ENCODE measurements around the gene PEAK3.

PEAK3 gene

GRCh38 chr19:2282062-2282861, at the start of gene PEAK3:
Gene PEAK3, minus strand, starts transcription at chr19:2282175. Its CDS starts 1,244 bp downstream, at chr19:2280931.
- peak; percentile 80 for DNase-seq

DNA sequence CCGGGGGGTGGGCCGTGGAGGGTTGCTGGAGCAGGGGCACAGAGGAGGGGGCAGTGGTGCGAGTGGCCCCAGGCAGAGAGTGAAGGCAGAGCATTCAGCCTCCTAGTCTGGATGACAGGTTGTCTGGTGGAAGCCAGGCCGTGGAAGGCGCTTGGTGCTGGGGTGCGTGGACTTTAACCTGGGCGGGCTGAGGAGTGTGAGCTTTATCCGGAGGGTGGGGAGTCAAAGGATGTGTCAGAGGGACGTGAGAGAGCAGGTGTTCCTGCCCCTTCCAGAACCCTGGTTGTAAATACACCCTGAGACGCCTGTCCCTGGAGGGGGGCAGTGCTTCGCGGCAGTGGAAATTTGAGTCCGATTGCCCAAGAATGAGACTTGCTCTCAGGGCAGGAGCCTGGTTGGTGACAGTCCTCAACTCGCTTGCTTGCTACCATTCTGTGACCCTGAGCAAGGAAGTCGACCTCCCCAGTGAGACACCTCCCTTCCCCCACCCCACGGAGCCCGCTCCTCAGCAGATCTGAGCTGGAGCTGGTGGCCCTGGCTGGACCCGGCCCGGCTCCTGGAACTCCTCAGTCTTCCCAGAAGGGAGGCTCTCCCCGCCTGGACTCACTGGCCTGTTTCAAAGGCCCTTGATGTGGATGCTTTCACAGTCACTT, 48.8 kb upstream of the PEAK3 start:
- DNase-seq = no peak

- no peak for DNase-seq
Measured at GRCh38 chr19:2330255-2330631, 48.3 kb upstream of the PEAK3 start.

DNA sequence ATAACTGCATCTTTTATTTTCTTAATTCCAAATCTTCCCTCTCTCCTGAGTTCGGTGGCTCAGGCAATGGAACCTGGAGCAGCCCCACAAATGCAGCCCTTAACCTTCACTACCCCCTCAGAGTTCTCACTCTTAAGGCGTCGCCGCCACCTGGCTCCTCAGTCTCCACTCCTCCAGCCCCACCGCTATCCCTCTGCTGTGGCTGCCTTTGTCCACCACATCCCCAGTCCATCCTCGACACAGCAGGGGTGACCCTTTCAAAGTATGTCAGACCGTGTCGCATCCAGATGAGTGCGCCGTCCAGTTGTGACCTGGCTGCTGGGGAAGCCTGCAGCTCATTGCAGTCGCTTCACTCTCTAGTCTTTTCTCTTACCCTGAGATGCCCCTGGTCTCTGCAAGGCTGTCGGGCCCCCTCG, 47.5 kb upstream of the PEAK3 start:
- no peak for DNase-seq

DNA sequence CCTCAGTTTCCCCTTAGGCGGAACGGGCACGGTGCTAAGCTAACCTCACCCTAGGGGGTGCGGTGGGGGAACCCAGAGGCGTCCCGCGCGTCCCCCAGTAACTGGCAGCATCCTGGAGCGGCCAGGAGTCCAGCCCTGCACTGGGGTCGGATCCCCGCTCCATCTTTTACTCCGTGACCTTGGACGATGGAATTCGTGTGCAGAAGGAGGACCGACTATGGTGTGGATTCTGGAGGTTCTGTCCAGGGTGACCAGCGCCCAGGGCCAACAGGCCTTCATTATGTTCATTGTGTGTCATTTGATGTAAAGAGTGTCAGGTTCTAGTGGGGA, 47.1 kb upstream of the PEAK3 start:
- DNase-seq = no peak

- peak; percentile 94 for DNase-seq
Measured at GRCh38 chr19:2328401-2329148, 46.6 kb upstream of the PEAK3 start, which contains the start of the genes LSM7 and SPPL2B. Gene LSM7, minus strand, starts transcription at chr19:2328586. Its CDS starts 20 bp downstream, at chr19:2328566. Gene SPPL2B, plus strand, starts transcription at chr19:2328684. Its CDS starts 26 bp downstream, at chr19:2328710.

- no peak for DNase-seq
Measured at GRCh38 chr19:2327773-2328400, 45.9 kb upstream of the PEAK3 start.

- DNase-seq = no peak
Measured at GRCh38 chr19:2326699-2327360, 44.9 kb upstream of the PEAK3 start.

- no peak for DNase-seq
Measured at GRCh38 chr19:2325281-2326046, 43.5 kb upstream of the PEAK3 start.

DNA sequence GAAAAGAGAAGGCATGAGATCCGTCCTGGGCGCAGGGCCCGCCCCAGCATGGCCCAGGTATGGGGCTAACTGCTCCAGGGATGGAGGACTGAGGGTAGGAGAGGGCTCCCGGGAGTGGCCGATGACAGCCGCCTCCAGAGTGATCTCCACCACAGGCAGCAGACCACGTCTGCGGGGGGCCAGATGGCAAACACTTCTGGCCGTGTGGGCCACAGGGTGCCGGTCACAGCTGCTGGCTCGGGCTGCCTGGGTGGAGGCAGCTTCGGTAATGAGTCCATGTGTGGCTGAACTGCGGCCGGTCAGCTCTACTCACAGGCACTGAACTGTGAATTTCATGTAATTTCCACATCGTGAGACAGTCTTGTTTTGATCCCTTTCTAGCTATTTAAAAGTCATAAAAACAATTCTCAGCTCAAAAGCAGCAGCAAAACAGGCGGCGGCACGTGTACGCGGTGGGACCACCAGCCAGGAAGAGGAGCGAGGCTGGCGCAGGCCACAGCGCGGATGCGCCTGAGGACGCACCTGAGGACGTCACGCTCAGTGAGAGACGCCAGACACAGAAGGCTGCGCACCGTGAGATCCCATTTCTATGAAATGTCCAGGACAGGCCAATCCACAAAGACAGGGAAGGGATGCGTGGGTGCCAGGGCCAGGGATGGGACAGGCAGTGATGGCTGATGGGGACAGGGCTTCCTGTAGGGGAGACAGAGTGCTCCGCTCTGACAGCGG, 42.4 kb upstream of the PEAK3 start:
- no peak for DNase-seq

DNA sequence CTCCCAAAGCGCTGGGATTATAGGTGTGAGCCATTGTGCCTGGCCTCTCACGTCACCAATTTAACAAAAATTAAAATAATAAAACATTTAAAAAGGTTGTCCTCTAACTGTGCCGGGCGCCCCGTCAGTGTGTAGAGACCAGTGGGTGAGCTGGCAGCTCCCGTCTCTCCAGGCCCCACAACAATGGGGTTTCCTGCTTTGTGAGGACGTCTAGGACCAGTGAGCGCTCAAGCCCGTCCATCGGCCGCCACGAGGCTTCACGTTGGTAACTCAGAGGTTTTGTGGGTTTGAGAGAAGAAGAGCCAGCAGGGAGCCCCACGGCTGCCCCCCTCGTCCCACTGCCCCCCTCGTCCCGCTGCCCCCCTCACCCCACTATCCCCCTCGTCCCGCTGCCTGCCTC, 41.7 kb upstream of the PEAK3 start:
- DNase-seq = no peak

GRCh38 chr19:2321565-2322283, 39.7 kb upstream of the PEAK3 start:
- DNase-seq = no peak

- DNase-seq = no peak
Measured at GRCh38 chr19:2320939-2321338, 39.0 kb upstream of the PEAK3 start.

DNA sequence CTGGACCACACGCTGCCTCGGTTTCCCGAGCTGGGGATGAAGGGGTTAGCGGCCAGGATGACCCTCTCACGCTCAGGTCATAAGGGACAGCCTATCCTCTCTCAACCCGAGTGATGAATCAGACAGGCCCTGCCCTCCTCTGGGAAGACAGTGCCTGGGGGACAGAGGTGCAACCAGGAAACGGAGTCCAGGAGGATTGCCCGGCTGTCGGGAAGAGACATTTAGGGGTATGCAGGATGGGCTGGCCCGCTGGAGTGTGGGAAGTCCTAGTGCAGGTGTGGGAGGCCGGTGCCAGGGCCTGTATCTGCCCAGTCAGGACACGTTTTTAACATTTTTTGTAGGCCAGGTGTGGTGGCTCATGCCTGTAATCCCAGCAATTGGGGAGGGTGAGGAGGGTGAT, 38.1 kb upstream of the PEAK3 start:
- DNase-seq = no peak

- no peak for DNase-seq
Measured at GRCh38 chr19:2319551-2319950, 37.6 kb upstream of the PEAK3 start.

DNA sequence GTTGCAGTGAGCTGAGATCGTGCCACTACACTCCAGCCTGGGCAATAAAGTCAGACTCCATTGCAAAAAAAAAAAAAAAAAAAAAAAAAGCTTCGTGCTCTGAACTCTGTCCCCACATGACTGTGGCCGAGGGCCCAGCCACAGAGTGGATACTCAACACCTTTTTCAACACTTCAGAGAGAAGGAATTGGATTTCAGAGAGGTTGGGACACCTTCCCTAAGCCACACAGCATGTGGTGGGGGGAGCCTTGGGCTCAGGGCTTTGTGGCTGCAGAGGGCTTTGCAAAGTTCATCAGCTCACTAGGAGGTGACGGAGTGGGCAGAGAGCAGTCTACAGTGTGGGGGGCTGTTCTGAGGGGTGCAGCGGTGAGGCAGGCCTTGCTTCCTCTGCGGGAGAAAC, 36.9 kb upstream of the PEAK3 start:
- no peak for DNase-seq

DNA sequence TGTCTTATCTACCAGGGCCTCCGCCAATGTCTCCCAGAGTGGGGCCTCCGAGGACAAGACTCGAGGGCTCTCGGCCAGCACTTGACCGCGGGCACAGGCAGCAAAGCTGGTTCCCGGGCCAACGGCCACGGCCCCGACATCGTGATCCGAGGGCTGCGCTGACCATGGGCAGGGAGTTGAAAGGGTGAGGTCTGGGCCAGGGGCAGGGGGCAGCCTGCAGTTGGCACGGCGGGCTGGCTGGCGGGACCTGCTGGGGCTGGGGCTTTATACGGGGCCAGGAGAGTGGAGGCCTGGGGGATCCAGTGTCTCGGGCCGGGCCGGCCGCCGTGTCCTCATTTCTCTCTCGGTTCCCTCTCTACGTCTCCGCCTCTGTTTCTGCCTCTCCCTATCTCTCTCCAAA, 35.8 kb upstream of the PEAK3 start:
- DNase-seq = no peak

- DNase-seq = no peak
Measured at GRCh38 chr19:2317300-2317699, 35.3 kb upstream of the PEAK3 start.

- DNase-seq = peak; percentile 71
Measured at GRCh38 chr19:2315818-2316353, 33.9 kb upstream of the PEAK3 start.
